Thoracic aorta (tissue), 2 donors: ENCODE measurements around the gene KRT39. TPM values are rescaled to one million over a fixed set of nuclear protein-coding genes. Genes with fewer than 3 reads are reported as not detected.

Experiments used
- ATAC-seq: fragments of 150-250 bp; one replicate; pipeline ENCODE4 v1.8.0; 2017; ENCODE audit warnings: low read depth; ENCODE audit not compliant: insufficient number of reproducible peaks, low FRiP score
- DNase-seq: peaks from one replicate; pipeline ENCODE4 v3.0.0-alpha.2; 2020; ENCODE audit warnings: low spot score
- H3K27ac ChIP-seq, 2 donors: fragments of 200-600 bp; sonication (generic); 1 replicate in 1 of 2; 2 replicates in 1 of 2; pipeline ENCODE4 v1.5.1; 2016; ENCODE audit warnings: mild to moderate bottlenecking in 2 of 2, moderate library complexity in 2 of 2
- H3K27me3 ChIP-seq: fragments of 200-600 bp; sonication (generic); replicated peaks from 2 replicates; pipeline ENCODE4 v1.6.0; 2016; ENCODE audit warnings: mild to moderate bottlenecking; ENCODE audit not compliant: insufficient read depth
- H3K36me3 ChIP-seq: fragments of 200-600 bp; sonication (generic); one replicate; pipeline ENCODE4 v1.5.1; 2016
- H3K4me1 ChIP-seq, 2 donors: fragments of 200-600 bp; sonication (generic); 1 replicate in 1 of 2; 2 replicates in 1 of 2; pipeline versions ENCODE4 v1.5.1 to v1.6.0; 2016; ENCODE audit warnings: low read depth in 2 of 2, mild to moderate bottlenecking in 1 of 2; ENCODE audit not compliant: control insufficient read depth in 1 of 2
- H3K4me3 ChIP-seq: fragments of 200-600 bp; sonication (generic); 2 replicates; pipeline ENCODE4 v1.5.1; 2016; ENCODE audit warnings: mild to moderate bottlenecking
- H3K9me3 ChIP-seq: fragments of 200-600 bp; sonication (generic); 2 replicates; pipeline ENCODE4 v1.5.1; 2016
- total RNA-seq, 2 donors: library from RNA; depleted of rRNA; stranded (reverse); fragments of >200 nt; gene quantifications; one replicate each; pipeline versions ENCODE4 v1.1.0 to v1.2.3, GENCODE V29; 2016
- TF ChIP-seq, protein P1 (sequence below): fragments of 200-600 bp; sonication (generic); IDR thresholded peaks from one replicate; pipeline ENCODE4 v1.5.1; 2019; ENCODE audit warnings: antibody characterized with exemption

Gene KRT39
- total RNA-seq, 2 donors from 2014 or later: not detected

DNA sequence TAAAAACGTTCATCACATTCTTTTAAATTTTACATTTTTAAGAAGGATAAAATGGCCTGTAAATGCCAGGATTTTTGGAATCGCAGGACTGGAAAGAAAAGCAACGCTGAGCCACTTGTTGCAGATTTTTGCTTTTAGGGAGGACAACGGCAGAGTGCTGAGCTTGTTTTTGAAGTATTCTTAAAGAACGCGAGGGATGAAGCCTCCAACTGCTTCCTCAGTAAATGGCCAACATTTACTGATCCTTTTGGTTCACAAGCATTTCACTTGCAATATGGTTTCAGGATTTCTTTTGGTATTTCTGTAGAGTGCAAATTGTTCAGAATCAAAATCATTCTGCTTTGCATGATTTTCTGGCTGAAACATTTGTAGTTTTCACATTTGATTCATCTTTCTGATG lies 26.5 kb downstream of the KRT39 start:
- Histone ChIP-seq H3K36me3 (no peaks in the 10 kb centered on the region), H3K27me3 (no peaks in the 10 kb centered on the region), H3K27ac (no peak overlapping the region), H3K4me3 (no peak overlapping the region), H3K9me3 (no peaks in the 10 kb centered on the region), H3K4me1 (no peaks in the 10 kb centered on the region)
- ATAC-seq: no peak
- TF ChIP-seq, protein P1, sequence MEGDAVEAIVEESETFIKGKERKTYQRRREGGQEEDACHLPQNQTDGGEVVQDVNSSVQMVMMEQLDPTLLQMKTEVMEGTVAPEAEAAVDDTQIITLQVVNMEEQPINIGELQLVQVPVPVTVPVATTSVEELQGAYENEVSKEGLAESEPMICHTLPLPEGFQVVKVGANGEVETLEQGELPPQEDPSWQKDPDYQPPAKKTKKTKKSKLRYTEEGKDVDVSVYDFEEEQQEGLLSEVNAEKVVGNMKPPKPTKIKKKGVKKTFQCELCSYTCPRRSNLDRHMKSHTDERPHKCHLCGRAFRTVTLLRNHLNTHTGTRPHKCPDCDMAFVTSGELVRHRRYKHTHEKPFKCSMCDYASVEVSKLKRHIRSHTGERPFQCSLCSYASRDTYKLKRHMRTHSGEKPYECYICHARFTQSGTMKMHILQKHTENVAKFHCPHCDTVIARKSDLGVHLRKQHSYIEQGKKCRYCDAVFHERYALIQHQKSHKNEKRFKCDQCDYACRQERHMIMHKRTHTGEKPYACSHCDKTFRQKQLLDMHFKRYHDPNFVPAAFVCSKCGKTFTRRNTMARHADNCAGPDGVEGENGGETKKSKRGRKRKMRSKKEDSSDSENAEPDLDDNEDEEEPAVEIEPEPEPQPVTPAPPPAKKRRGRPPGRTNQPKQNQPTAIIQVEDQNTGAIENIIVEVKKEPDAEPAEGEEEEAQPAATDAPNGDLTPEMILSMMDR: no peak
- DNase-seq: no peak

DNA sequence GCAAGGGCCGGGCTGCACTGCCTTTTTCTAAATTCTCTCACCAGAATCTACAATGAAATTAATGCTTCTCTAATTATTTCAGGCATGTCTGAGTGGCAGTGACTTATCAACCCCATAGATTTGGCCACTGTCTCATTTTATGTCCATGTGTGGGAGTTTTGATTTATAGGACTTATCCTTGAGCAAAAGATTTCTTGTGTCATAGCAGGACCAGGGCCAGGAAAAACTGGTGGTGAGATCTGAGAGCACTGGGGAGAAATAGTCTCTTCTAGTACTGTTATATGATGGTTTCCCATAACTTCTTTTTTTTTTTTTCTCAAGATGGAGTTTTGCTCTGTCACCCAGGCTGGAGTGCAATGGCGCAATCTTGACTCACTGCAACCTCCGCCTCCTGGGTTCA lies 27.8 kb downstream of the KRT39 start:
- DNase-seq (no peak), ATAC-seq (no peak)
- Histone ChIP-seq H3K9me3 (no peaks in the 10 kb centered on the region), H3K27me3 (no peaks in the 10 kb centered on the region), H3K36me3 (no peaks in the 10 kb centered on the region), H3K4me3 (no peak overlapping the region), H3K27ac (no peak overlapping the region), H3K4me1 (no peaks in the 10 kb centered on the region)
- TF ChIP-seq, protein P1: no peak

DNA sequence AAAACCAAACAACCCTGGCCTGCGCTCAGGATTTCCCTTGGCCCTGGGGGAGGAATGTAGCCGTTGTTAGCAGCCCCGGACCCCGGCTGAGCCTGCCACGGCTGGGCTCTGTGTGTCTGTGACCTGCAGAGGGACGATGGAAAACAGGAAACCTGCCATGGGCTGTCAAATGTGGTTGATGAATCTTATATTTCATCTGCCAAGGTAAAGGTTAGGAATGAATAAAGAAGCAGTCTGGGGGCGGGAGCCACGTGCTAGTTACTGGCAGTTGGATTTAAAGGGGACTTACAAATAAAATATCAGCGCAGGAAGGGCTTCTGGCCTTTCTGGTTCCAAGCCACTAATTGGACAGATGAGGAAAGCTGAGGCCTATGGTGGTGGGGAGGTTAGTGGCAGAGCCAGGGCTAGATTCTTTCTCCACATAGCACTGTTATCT lies 29.3 kb downstream of the KRT39 start, which contains the start of gene KRT23:
Gene KRT23 (minus strand): TSS at position 263 of the 436 bp plus-strand sequence. CDS start 1,043 bp downstream, outside the sequence.
- Histone ChIP-seq H3K4me1 (no peaks in the 10 kb centered on the region), H3K4me3 (no peak within 1 kb of the TSS), H3K27me3 (no peaks in the 10 kb centered on the region), H3K27ac (no peak within 1 kb of the TSS), H3K9me3 (no peaks in the 10 kb centered on the region), H3K36me3 (no peaks in the 10 kb centered on the region)
- TF ChIP-seq, protein P1: no peak
- DNase-seq (no peak), ATAC-seq (no peak)

DNA sequence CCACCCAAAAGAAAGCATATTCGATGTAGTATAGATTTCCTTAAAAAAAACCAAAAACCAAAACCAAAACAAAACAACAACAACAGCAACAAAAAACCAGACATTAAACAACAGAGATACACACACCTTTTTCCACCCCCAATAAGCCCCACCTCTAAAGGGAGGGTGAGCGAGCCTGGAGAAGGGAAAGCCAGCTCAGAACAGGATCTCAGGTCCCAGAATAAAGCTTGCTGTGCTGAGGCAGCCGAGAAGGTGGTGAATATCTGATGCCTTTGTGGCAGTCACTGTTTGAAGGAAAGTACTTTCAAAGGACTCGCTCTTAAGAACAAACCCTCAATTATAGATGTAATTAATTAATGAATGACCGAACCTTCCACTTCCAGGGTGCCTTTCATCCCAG lies 29.8 kb downstream of the KRT39 start:
- no peaks in the 10 kb centered on the region for H3K4me1 ChIP-seq
- no peaks in the 10 kb centered on the region for H3K36me3 ChIP-seq
- ATAC-seq (no peak), DNase-seq (no peak)
- H3K9me3 ChIP-seq: no peaks in the 10 kb centered on the region
- H3K4me3 ChIP-seq: no peak overlapping the region
- H3K27me3 ChIP-seq: no peaks in the 10 kb centered on the region
- TF ChIP-seq, protein P1: no peak
- no peak overlapping the region for H3K27ac ChIP-seq

DNA sequence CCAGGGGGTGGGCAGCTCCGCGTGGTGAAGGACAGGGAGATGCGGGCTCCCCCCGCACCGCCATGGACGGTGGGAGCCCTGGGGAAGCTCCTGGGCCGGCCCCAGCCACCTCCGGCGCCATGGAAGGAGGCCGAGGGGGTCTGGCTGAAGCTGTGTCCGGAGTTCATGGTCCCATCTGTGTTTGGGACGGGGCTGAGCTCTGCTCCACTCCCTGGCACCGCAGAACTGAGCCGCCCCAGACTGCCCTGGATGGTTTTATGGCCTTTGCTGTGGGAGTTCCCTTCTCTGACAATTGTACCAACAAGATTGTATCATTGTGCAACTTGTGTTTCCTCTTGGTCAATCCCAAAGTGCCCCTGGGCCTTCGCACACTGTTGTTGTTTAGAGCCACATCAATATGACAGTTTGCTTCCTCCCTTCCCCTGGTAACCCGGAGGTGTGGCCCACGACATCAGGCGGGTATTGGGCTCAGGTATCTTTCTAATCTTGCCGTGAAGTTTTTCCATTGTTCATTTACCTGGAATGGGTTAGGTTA lies 30.2 kb downstream of the KRT39 start:
- TF ChIP-seq, protein P1: no peak
- Histone ChIP-seq H3K36me3 (no peaks in the 10 kb centered on the region), H3K4me3 (no peak overlapping the region), H3K9me3 (no peaks in the 10 kb centered on the region), H3K27me3 (no peaks in the 10 kb centered on the region), H3K4me1 (no peaks in the 10 kb centered on the region), H3K27ac (no peak overlapping the region)
- no peak for ATAC-seq
- DNase-seq: no peak
